Trophoblast cell (in vitro differentiated cells and primary cell): ENCODE results near the gene SREK1.

Experiments used
- DNase-seq, 2 donors: peaks; one replicate each; pipeline ENCODE4 v3.0.0-alpha.2; 2016
- H2AFZ ChIP-seq: 2 replicates; pipeline ENCODE4 v1.6.1; 2013; ENCODE audit warnings: low read length, moderate library complexity, mild to moderate bottlenecking; ENCODE audit not compliant: insufficient read depth, poor library complexity
- H2AK5ac ChIP-seq: 2 replicates; pipeline ENCODE4 v1.6.1; 2013; ENCODE audit warnings: mild to moderate bottlenecking, low read length
- H2BK120ac ChIP-seq: 2 replicates; pipeline ENCODE4 v1.6.1; 2013; ENCODE audit warnings: low read length, mild to moderate bottlenecking, moderate library complexity; ENCODE audit not compliant: insufficient read depth, poor library complexity
- H2BK12ac ChIP-seq: 2 replicates; pipeline ENCODE4 v1.6.1; 2013; ENCODE audit warnings: mild to moderate bottlenecking, low read length, moderate library complexity
- H2BK5ac ChIP-seq: 2 replicates; pipeline ENCODE4 v1.6.1; 2013; ENCODE audit warnings: low read length, low read depth, moderate library complexity, mild to moderate bottlenecking; ENCODE audit not compliant: poor library complexity
- H3K14ac ChIP-seq: 2 replicates; pipeline ENCODE4 v1.6.1; 2013; ENCODE audit warnings: mild to moderate bottlenecking, low read length
- H3K18ac ChIP-seq: 2 replicates; pipeline ENCODE4 v1.6.1; 2013; ENCODE audit warnings: mild to moderate bottlenecking, low read length
- H3K23ac ChIP-seq: 2 replicates; pipeline ENCODE4 v1.6.1; 2013; ENCODE audit warnings: low read length
- H3K27ac ChIP-seq: 2 replicates; pipeline ENCODE4 v1.5.1; 2013; ENCODE audit warnings: low read depth, mild to moderate bottlenecking, inconsistent platforms, low read length, moderate library complexity
- H3K27me3 ChIP-seq: 2 replicates; pipeline ENCODE4 v1.6.1; 2013; ENCODE audit warnings: inconsistent platforms, mild to moderate bottlenecking, low read length, moderate library complexity; ENCODE audit not compliant: insufficient read depth
- H3K36me3 ChIP-seq, 2 experiments: 1 replicate in 1 of 2; 2 replicates in 1 of 2; pipeline ENCODE4 v1.6.1; 2013; ENCODE audit warnings: low read length in 2 of 2, mild to moderate bottlenecking in 2 of 2, moderate library complexity in 1 of 2; ENCODE audit not compliant: insufficient read depth in 2 of 2, control insufficient read depth in 1 of 2
- H3K4ac ChIP-seq: 2 replicates; pipeline ENCODE4 v1.6.1; 2013; ENCODE audit warnings: low read depth, mild to moderate bottlenecking, low read length, moderate library complexity
- H3K4me1 ChIP-seq, 2 experiments: 1 replicate in 1 of 2; 2 replicates in 1 of 2; pipeline ENCODE4 v1.6.1; 2013; ENCODE audit warnings: low read length in 2 of 2, mild to moderate bottlenecking in 2 of 2, moderate library complexity in 1 of 2; ENCODE audit not compliant: insufficient read depth in 2 of 2, control insufficient read depth in 1 of 2
- H3K4me2 ChIP-seq: 2 replicates; pipeline ENCODE4 v1.6.1; 2013; ENCODE audit warnings: inconsistent platforms, mild to moderate bottlenecking, low read length, moderate library complexity
- H3K4me3 ChIP-seq: 2 replicates; pipeline ENCODE4 v1.5.1; 2013; ENCODE audit warnings: mild to moderate bottlenecking, low read depth, low read length, inconsistent platforms
- H3K79me1 ChIP-seq: one replicate; pipeline ENCODE4 v1.6.1; 2013; ENCODE audit warnings: low read length
- H3K79me2 ChIP-seq: 2 replicates; pipeline ENCODE4 v1.6.1; 2013; ENCODE audit warnings: low read length, mild to moderate bottlenecking; ENCODE audit not compliant: control insufficient read depth, insufficient read depth, poor library complexity
- H3K9ac ChIP-seq: 2 replicates; pipeline ENCODE4 v1.6.1; 2013; ENCODE audit warnings: mild to moderate bottlenecking, low read length
- H3K9me3 ChIP-seq: 2 replicates; pipeline ENCODE4 v1.6.1; 2013; ENCODE audit warnings: low read depth, mild to moderate bottlenecking, control low read depth, inconsistent platforms, low read length; ENCODE audit not compliant: insufficient read depth
- H4K12ac ChIP-seq: 2 replicates; pipeline ENCODE4 v1.6.1; 2013; ENCODE audit warnings: low read depth, mild to moderate bottlenecking, low read length, moderate library complexity
- H4K8ac ChIP-seq: 2 replicates; pipeline ENCODE4 v1.6.1; 2013; ENCODE audit warnings: low read depth, mild to moderate bottlenecking, low read length, moderate library complexity
- H4K91ac ChIP-seq: one replicate; pipeline ENCODE4 v1.6.1; 2013; ENCODE audit warnings: low read depth, mild to moderate bottlenecking, low read length, moderate library complexity
- WGBS: extraction: QIAGEN DNeasy Blood & Tissue Kit; methylation state at CpG from one replicate; pipeline ENCODE4 v1.1.7; 2013; ENCODE audit warnings: missing lambda C conversion rate; ENCODE audit not compliant: insufficient read length, insufficient coverage; ENCODE audit errors: extremely low coverage; 5-methylcytosine and 5-hydroxymethylcytosine counted together

The SREK1 gene

DNA sequence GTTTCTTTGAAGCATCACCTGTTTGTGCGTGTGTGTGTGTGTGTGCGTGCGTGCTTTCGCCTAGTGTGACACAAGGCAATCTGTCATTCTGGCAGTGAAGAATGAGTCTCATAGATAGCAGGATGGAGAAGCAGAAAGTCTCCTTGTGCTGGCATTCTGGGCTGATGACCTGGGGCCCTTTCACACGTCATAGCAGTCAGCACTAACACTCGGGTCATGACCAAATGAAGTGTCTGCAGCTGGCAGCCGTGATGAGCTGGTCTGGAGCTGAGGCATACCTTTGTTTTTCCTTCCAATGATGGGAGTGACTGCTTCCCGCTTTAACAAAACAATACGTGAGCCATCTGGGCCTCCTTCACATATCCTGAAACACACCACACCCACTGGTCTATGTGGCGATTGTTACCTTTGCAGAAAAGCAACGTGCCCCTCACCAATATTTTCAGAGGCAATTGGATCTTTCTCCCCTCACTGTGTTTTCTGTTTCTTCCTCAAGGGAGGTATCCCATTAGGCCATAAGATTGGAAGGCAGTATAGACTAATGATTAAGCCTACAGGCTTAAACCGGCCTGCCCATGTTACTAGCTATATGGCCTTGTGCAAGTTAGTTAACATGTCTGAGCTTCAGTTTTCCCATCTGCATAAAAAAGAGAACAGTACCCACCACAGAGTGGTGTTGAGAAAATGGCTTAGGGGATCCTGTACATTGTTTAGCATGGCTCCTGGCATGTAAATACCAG is 88.8 kb downstream of the SREK1 start:
- Histone ChIP-seq H3K9ac (no peak overlapping the region), H2AK5ac (no peak overlapping the region)
- DNase-seq, result no peak

More for the DNA sequence above, 88.8 kb downstream of the SREK1 start:
- Histone ChIP-seq H3K27ac (no peak overlapping the region), H3K79me1 (no peaks in the 10 kb centered on the region), H4K8ac (no peak overlapping the region), H3K4me3 (no peak overlapping the region), H3K4me2 (no peak overlapping the region), H2BK5ac (no peak overlapping the region), H3K23ac (no peak overlapping the region), H3K36me3 (no peaks in the 10 kb centered on the region), H3K14ac (no peak overlapping the region), H3K4ac (no peak overlapping the region), H3K18ac (no peak overlapping the region), H4K91ac (no peak overlapping the region), H3K79me2 (no peaks in the 10 kb centered on the region), H4K12ac (no peak overlapping the region), H2BK12ac (no peak overlapping the region), H3K27me3 (no peaks in the 10 kb centered on the region), H2AFZ (no peak overlapping the region), H3K4me1 (no peaks in the 10 kb centered on the region), H2BK120ac (no peak overlapping the region), H3K9me3 (no peaks in the 10 kb centered on the region)
- WGBS, result no CpG with 5 or more reads among the region's 12 CpGs
